Panc1 (cell line): ENCODE data around the gene CFAP157. TPM values are rescaled to one million over a fixed set of nuclear protein-coding genes. Genes with fewer than 3 reads are reported as not detected.

ENCODE experiments used
- ATAC-seq: fragments of 200-7000 bp; cut with Tn5 transposase; 2 replicates; pipeline ENCODE4 v1.9.1; 2020; ENCODE audit warnings: mild to moderate bottlenecking, moderate library complexity
- BruUV-seq: library from RNA; stranded (reverse); fragments of 400-500 nt; replicated peaks from 2 replicates; lab custom pipeline; 2021; lab: Mats Ljungman, UMichigan
- CTCF ChIA-PET: fragments of 300-600 bp; sonication (Branson Sonifier 250); formaldehyde crosslinking; loops from one replicate; lab custom pipeline; 2022; ENCODE audit warnings: antibody characterized with exemption; lab: Charles Lee
- POLR2A ChIA-PET: fragments of 300-600 bp; sonication (Branson Sonifier 250); formaldehyde crosslinking; loops from one replicate; lab custom pipeline; 2022; ENCODE audit warnings: antibody characterized with exemption; lab: Charles Lee
- DNase-seq: peaks from one replicate; pipeline ENCODE4 v3.0.0-alpha.2; 2010; ENCODE audit warnings: low read depth, low spot score
- H3K27ac ChIP-seq: 2 replicates; pipeline ENCODE4 v1.5.1; 2011; ENCODE audit warnings: mild to moderate bottlenecking, low read length, inconsistent platforms
- H3K27me3 ChIP-seq: fragments of 200-500 bp; sonication (Bioruptor generic); 2 replicates; pipeline ENCODE4 v1.6.0; 2014; ENCODE audit warnings: low read length, inconsistent platforms; ENCODE audit not compliant: control insufficient read depth, insufficient read depth
- H3K36me3 ChIP-seq: fragments of 200-500 bp; sonication (Bioruptor generic); 2 replicates; pipeline ENCODE4 v1.5.1; 2014; ENCODE audit warnings: inconsistent platforms, mild to moderate bottlenecking, low read length, moderate library complexity; ENCODE audit not compliant: control insufficient read depth, insufficient read depth
- H3K4me1 ChIP-seq: 2 replicates; pipeline ENCODE4 v1.5.1; 2011; ENCODE audit warnings: inconsistent platforms, mild to moderate bottlenecking, low read length, moderate library complexity; ENCODE audit not compliant: control insufficient read depth, insufficient read depth
- H3K4me3 ChIP-seq, 2 experiments: 2 replicates each; pipeline ENCODE4 v1.5.1; 2011 to 2012; ENCODE audit warnings: low read depth in 2 of 2, low read length in 2 of 2, mild to moderate bottlenecking in 2 of 2, inconsistent platforms in 1 of 2, moderate library complexity in 1 of 2
- H3K9me3 ChIP-seq: fragments of 200-500 bp; sonication (Bioruptor generic); 2 replicates; pipeline ENCODE4 v1.5.1; 2014; ENCODE audit warnings: low read depth, mild to moderate bottlenecking, inconsistent platforms, low read length, moderate library complexity; ENCODE audit not compliant: control insufficient read depth, insufficient read depth
- POLR2AphosphoS5 ChIP-seq: IDR thresholded peaks from 2 replicates; pipeline ENCODE4 v1.6.1; 2012; ENCODE audit warnings: mild to moderate bottlenecking, low read depth, low read length, moderate library complexity
- SIN3A ChIP-seq: IDR thresholded peaks from 2 replicates; pipeline ENCODE4 v1.6.1; 2012; ENCODE audit warnings: low read depth, mild to moderate bottlenecking, low read length, moderate library complexity, borderline replicate concordance; ENCODE audit not compliant: insufficient read depth
- TCF7L2 ChIP-seq: IDR thresholded peaks from 2 replicates; pipeline ENCODE4 v1.6.1; 2011; ENCODE audit warnings: mild to moderate bottlenecking, low read depth, low read length, inconsistent platforms
- in situ Hi-C: cut with HindIII; loops from 2 replicates; pipeline ENCODE4 v1.10.0; 2016; ENCODE audit warnings: low sequenced_read_pairs, low pct_unique_long_range_greater_than_20kb
- intact Hi-C: fragments of 100-400 bp; cut with micrococcal nuclease; formaldehyde crosslinking; loops from one replicate; pipeline ENCODE4 v1.10.0; 2022; ENCODE audit not compliant: unreplicated experiment
- total RNA-seq: library from RNA; stranded (reverse); gene quantifications from one replicate; pipeline ENCODE4 v1.2.1, GENCODE V29; 2021; ENCODE audit not compliant: unreplicated experiment
- TF ChIP-seq, protein P1 (sequence below): fragments of 450-650 bp; IDR thresholded peaks from 2 replicates; pipeline ENCODE4 v1.5.1; 2017; ENCODE audit warnings: mild to moderate bottlenecking
- TF ChIP-seq, protein P2 (sequence below), 2 experiments: IDR thresholded peaks; 2 replicates each; pipeline ENCODE4 v1.6.1; 2011 to 2012; ENCODE audit warnings: low read depth in 2 of 2, control low read depth in 1 of 2, low read length in 1 of 2, mild to moderate bottlenecking in 1 of 2, moderate library complexity in 1 of 2; ENCODE audit not compliant: insufficient read depth in 1 of 2

CFAP157 gene
- total RNA-seq, 1 experiment from 2014 or later = not detected

DNA sequence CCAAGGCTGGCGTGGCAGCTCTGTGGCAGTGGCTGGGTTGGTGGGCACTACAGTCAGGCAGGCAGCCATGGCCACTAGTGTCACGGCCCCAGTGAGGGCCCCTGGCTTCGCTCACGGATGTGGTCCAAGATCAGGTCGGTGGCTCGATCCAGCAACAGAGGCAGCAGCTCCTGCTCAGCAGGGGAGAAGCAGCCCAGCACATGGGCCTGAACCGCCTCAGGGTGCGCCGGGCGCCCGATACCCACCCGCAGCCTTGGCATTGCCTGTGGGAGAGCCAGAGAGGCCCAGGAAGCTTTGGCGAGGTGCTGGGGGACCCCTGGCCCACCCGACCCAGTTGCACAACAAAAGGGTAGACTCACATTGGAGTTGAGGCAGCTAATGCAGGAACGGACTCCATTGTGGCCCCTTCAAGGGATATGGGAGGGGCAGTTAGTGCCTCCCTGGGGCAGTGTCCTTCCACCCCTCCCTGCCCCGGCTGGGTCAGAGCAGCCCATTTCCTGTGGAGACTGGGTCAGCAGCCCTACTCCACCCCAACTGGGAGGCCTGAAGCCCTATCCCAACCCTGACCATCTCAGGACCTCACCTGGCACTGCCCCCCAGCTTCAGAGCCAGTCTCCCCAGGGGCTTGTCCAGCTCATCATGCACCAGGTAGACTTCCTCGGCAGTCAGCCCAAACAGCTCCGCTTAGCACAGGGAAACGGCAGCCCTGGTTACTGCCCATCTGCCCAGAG, 7.4 kb downstream of the CFAP157 start:
- intact Hi-C loops (no loop called here), in situ Hi-C loops (no loop called here)
- no TSS peak for BruUV-seq
- Histone ChIP-seq H3K27me3 (no peaks in the 10 kb centered on the region), H3K4me1 (peaks cover 11% of the 10 kb centered on the region), H3K36me3 (peaks cover 3% of the 10 kb centered on the region; the same call in 1 of the 2 replicates), H3K27ac (peak overlapping the region; percentile 44), H3K4me3 (peak overlapping the region; percentile 49 to 86), H3K9me3 (no peaks in the 10 kb centered on the region)
- no peak for DNase-seq
- TF ChIP-seq, protein P1, sequence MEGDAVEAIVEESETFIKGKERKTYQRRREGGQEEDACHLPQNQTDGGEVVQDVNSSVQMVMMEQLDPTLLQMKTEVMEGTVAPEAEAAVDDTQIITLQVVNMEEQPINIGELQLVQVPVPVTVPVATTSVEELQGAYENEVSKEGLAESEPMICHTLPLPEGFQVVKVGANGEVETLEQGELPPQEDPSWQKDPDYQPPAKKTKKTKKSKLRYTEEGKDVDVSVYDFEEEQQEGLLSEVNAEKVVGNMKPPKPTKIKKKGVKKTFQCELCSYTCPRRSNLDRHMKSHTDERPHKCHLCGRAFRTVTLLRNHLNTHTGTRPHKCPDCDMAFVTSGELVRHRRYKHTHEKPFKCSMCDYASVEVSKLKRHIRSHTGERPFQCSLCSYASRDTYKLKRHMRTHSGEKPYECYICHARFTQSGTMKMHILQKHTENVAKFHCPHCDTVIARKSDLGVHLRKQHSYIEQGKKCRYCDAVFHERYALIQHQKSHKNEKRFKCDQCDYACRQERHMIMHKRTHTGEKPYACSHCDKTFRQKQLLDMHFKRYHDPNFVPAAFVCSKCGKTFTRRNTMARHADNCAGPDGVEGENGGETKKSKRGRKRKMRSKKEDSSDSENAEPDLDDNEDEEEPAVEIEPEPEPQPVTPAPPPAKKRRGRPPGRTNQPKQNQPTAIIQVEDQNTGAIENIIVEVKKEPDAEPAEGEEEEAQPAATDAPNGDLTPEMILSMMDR = no peak
- no peak for ATAC-seq
- ChIA-PET POLR2A (no interaction called here), CTCF (no interaction called here)

DNA sequence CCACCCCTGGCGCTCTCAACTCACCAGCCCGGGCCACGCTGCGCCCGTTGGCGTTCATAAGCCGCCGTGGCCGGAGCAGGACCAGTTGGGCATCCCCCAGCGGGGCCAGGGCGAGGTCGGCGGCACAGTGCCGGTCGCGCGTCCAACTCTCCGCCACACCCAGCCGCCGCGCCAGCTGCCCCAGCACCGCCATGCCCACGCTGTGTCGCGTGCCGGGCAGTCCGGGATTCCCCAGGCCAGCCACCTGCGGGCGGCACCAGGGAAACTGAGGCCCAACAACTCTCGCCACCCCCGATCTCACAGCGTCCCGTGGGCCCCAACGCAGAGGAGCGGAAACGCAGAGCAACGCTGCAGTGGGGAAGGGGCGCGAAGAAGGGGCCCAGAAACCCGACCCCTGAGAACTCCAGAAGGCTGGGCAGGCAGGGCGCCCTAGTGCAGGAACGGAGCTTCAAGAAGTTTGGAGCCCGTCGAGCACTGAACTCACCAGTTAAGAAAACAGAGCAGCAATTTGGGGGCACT, 8.2 kb downstream of the CFAP157 start:
- ATAC-seq = peak; percentile 24
- Histone ChIP-seq H3K36me3 (peaks cover 3% of the 10 kb centered on the region; the same call in 1 of the 2 replicates), H3K27ac (peak overlapping the region; percentile 54; the same call in 1 of the 2 replicates), H3K4me3 (peak overlapping the region; percentile 75 to 86), H3K4me1 (peaks cover 11% of the 10 kb centered on the region), H3K27me3 (no peaks in the 10 kb centered on the region), H3K9me3 (no peaks in the 10 kb centered on the region)
- no peak for TF ChIP-seq SIN3A
- no peak for TF ChIP-seq TCF7L2
- TF ChIP-seq, protein P1 = no peak
- TF ChIP-seq, protein P2, sequence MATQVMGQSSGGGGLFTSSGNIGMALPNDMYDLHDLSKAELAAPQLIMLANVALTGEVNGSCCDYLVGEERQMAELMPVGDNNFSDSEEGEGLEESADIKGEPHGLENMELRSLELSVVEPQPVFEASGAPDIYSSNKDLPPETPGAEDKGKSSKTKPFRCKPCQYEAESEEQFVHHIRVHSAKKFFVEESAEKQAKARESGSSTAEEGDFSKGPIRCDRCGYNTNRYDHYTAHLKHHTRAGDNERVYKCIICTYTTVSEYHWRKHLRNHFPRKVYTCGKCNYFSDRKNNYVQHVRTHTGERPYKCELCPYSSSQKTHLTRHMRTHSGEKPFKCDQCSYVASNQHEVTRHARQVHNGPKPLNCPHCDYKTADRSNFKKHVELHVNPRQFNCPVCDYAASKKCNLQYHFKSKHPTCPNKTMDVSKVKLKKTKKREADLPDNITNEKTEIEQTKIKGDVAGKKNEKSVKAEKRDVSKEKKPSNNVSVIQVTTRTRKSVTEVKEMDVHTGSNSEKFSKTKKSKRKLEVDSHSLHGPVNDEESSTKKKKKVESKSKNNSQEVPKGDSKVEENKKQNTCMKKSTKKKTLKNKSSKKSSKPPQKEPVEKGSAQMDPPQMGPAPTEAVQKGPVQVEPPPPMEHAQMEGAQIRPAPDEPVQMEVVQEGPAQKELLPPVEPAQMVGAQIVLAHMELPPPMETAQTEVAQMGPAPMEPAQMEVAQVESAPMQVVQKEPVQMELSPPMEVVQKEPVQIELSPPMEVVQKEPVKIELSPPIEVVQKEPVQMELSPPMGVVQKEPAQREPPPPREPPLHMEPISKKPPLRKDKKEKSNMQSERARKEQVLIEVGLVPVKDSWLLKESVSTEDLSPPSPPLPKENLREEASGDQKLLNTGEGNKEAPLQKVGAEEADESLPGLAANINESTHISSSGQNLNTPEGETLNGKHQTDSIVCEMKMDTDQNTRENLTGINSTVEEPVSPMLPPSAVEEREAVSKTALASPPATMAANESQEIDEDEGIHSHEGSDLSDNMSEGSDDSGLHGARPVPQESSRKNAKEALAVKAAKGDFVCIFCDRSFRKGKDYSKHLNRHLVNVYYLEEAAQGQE (IDR thresholded peaks at IDR 0.05; ENCODE audit: insufficient read depth in 1 of 2, low read depth in 2 of 2, low read length in 1 of 2) = no peak
- no peak for TF ChIP-seq POLR2AphosphoS5
- in situ Hi-C loops (no loop called here), intact Hi-C loops (no loop called here)
- TSS peak; percentile 84 for BruUV-seq
- ChIA-PET CTCF (no interaction called here), POLR2A (no interaction called here)
- no peak for DNase-seq
